NCI-H1417 treated with DMSO at 0.1 percent for 48 hours (cell line): Measurements from ENCODE around the gene TMEM132A.

Experiments used
- DNase-seq: peaks from one replicate; lab custom pipeline; 2025; lab: John Stamatoyannopoulos, UW

The TMEM132A gene

DNA sequence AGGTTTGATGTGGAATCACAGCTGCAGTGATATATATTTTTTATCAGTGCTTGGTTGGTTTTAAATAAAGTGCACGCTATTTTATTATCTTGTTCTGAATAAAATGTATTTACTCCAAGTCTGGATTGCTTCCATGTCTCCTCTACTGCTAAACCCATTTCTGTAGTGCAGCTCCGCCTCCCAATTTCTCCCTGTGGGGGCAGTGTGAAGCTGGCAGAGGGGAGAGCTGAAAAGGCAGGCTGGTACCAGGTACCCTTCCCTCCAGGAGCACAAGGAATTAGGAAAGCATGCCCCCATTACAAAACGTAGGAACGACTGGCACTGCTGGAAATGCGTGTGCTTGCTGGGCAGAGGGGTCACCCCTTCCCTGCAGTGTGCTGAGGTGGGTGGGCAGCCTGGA is 934 bp upstream of the TMEM132A start:
- DNase-seq: no peak

DNA sequence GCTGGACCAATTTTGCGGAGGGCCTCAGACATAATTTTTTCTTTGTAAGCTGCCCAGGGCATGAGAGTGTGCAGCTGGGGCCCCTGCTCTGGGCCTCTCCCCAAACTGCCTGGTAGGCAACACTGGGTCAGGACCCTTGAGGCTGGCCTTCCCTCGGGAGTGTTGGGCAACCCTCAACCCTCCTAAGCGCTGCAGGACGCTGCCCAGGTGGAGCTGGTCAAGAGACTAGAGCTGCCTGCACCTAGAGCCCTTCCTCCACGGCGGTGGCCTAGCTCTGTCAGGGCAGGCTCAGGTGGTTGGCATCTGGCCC is 505 bp upstream of the TMEM132A start:
- no peak for DNase-seq

DNA sequence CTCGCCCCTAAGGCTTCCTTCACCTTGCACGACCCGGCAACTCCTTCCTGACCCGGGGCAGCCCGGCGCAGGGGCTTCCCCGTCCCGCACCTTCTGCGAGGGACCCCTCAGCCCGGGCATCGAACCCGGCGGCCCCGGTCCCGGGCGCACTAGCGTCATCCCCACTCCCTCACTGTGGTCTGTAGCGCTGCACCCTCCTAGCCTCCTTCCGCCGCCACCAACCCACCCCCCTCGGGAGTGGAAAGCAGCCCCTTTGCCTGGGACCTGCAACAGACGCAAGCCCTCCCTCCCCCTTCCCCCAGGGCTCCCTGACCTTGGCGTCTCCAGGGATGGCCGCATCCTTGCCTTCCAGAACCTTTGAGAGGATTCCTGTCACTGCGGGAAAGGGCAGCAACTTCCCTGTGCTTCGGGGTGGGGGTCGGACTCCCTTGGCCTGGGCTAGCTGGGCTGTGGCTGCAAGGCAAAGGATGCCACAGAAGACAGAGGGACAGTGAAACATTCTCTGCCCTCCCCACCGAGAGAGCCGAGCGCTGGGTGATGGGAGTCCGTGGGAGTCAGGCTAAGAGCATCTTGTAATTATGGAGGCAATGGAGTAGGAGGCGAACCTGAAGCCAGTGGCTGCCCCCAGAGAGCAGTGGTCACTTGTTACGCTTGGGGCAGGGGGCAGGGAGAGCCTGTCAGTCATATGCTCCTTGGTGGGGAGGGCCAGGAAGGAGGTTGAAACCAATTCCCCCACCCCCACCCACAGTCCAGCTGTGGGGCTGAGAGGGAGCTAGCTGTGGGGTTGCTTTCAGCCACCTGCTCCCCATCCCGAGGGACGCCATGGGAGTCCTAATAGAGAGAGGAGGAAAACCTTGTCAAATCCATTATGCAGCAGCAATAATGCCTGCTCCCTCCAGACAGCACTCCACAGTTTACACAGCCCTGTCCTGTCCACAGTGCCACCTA is 920 bp downstream of the TMEM132A start:
- no peak for DNase-seq

DNA sequence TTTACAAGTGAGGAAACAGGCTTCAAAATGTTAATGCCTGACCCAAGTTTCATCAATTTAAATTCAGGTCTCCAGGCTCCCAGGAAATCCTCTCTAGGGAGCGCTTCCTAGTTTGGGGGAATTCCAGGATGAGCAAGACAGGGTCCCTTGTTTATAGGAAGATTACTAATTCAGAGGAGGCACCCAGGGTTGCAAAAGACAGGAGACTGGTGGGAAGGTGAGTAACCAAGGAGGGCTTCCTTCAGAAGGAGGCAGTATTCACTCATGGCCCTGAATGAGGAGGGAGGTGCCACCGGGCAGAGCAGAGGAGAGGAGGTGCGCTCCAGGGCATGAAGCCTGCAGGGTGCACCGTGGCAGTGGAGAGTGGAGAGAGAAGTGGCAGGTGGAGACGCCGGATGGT is 1.6 kb downstream of the TMEM132A start:
- DNase-seq: no peak

DNA sequence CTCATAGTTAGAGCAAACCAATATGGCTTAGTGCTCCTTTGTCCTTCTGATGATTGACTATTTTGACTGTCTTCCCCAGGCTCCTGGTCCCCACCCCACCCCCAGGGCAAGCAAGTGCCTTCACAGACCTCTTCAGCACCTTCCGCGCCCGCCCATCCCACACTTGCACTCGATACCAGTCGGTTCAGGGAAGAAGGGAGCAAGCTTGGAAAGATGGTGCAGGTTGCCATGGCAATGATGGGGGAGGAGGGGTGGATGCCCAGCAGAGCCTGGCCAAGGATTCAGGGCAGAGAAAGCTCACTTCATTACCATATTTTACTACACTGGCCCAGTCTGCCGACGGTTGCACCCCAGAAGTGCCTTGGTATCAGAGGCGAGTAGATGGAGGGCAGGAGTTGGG is 2.2 kb downstream of the TMEM132A start:
- DNase-seq: no peak

DNA sequence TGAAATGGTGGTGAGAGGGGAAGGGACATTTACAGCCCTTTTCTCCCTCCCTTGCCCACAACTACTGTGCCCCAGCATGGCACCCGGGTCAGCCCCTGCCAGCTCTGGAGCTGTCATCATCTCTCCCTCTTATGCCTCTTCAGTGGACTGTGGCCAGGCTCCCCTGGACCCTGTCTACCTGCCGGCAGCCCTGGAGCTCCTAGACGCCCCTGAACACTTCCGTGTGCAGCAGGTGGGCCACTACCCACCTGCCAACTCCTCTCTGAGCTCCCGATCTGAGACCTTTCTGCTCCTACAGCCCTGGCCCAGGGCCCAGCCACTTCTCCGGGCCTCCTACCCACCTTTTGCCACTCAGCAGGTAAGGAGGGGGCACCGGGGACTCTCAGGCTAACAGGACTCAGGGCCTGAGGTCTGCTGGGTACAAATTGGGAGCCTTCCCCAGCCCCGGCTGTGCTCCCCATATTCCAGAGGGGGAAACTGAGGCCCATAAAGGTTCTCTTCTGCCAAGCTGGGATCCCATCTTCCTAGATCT is 2.9 kb downstream of the TMEM132A start:
- no peak for DNase-seq

DNA sequence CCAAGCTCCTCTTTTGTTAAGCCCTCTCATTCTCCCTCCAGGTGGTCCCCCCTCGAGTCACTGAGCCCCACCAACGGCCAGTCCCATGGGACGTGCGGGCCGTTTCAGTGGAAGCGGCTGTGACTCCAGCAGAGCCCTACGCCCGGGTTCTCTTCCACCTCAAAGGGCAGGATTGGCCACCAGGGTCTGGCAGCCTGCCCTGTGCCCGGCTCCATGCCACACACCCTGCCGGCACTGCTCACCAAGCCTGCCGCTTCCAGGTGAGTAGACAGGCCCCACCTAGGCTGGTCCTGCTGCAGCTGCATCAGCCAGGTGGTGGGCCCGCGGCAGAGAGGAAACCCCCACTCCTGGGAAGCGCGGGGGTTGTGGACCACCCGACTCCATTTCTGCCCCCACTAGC is 3.3 kb downstream of the TMEM132A start:
- DNase-seq: no peak

DNA sequence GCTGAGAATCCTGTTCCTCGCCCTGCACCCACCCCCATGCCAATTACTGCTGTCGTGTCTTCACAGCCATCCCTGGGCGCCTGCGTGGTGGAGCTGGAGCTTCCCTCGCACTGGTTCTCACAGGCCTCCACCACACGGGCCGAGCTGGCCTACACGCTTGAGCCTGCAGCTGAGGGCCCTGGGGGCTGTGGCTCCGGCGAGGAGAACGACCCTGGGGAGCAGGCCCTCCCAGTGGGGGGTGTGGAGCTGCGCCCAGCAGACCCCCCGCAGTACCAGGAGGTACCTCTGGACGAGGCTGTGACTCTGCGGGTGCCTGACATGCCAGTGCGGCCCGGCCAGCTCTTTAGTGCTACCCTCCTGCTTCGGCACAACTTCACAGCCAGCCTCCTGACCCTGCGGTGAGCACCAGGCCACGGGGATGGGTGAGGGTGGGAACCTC is 4.3 kb downstream of the TMEM132A start:
- no peak for DNase-seq

DNA sequence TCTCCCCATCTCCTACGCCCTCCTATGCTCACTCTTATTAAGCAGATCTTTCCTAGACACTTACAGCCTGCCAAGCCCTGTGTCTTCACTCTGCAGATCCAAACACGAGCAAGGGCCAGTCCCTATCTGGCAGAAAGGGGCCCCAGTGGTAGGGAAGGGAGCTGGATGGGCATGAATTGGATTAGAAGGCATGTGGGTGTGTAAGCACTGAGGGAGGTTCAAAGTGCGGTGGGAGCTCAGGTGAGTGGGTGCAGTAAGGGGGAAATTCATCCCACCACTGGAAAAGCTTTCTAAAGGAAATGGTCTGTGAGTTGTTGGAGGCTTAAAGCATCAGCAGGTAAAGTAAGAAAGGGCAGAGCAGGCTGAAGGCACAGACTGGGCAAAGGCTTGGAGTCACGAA is 5.5 kb downstream of the TMEM132A start:
- DNase-seq: no peak

DNA sequence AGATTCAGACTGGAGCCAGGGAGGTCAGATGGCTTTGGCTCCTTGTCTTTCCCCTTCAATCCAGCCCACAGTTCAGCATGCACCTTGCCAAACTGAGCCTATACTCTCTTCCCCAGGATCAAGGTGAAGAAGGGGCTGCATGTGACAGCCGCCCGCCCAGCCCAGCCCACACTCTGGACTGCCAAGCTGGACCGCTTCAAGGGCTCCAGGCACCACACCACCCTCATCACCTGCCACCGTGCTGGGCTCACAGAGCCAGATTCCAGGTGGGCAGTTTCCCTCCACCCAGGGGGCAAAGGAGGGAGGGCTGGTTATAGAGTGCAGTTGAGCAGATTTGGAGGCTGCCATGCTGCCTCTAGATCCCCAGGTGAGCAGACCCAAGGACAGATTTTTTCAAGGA is 6.1 kb downstream of the TMEM132A start:
- no peak for DNase-seq

DNA sequence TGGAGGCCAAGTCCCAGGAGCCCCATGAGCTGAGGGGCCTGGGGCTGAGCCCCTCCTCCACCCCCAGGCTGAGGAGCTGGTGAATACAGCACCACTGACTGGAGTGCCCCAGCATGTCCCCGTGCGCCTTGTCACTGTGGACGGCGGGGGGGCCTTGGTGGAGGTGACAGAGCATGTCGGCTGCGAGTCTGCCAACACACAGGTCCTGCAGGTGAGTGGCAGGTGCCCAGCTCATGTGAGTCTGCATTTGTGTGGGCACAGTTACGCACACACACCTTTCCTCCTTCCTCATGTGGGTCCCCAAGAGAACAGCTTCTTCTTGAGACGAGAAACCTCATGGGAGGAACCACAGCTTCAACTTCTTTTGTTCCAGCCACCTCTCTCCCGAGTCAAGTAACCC is 7.7 kb downstream of the TMEM132A start:
- no peak for DNase-seq

DNA sequence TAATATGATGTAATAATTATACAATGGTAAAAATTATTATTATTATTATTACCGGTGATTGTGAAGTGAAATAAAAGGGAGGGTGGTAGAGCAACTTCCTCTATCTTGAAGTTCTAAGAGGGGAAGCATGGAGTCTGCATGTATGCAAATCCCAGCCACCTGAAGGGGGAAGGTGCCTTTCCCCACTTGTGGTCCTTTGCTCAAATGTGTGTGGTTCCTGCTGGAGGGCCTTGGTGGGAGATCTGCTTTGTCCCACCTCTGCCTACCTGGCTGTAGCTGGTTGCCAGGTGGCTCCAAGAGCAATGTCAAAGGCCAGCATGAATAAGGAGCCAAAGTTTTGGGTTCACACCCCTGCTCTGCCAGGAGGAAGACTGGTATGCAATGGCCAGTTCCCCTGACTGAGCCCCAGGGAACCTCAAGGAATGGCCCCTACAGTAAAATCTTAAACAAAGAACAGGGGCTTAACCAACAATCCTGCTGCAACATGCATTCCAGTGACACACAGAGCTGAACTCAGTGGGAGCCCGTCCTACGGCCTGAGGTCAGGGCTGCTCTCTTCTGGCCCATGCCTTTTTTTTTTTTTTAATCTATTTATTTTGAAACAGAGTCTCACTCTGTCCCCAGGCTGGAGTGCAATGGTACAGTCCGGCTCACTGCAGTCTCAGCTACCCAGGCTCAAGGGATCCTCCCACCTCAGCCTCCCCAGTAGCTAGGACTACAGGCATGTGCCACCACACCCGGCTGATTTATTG is 8.5 kb downstream of the TMEM132A start:
- DNase-seq: no peak

DNA sequence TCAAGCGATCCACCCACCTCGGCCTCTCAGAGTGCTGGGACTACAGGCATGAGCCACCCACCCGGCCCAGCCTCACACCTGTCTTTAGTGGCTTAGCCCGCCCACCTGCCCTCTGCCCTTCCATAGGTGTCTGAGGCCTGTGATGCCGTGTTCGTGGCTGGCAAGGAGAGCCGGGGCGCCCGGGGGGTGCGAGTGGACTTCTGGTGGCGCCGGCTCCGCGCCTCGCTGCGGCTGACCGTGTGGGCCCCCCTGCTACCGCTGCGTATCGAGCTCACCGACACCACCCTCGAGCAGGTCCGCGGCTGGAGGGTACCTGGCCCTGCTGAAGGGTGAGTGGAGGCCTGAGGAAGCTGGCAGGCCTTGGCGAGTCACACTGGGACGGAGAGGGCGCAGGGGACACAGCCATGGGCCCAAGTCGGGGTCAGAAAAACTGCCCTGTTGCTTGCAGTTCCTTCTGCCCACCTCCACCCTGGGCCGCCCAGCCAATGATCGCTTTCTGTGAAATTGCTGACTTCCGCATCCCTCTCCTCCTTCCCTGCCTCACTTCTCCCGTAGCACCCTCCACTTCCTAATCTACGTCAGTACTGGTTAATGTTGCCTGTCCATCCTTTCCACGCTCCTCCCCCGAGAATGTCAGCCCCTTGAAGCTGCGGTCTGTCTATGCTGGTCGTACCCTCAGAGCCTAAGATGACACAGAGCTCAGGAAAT is 9.3 kb downstream of the TMEM132A start:
- DNase-seq: no peak

DNA sequence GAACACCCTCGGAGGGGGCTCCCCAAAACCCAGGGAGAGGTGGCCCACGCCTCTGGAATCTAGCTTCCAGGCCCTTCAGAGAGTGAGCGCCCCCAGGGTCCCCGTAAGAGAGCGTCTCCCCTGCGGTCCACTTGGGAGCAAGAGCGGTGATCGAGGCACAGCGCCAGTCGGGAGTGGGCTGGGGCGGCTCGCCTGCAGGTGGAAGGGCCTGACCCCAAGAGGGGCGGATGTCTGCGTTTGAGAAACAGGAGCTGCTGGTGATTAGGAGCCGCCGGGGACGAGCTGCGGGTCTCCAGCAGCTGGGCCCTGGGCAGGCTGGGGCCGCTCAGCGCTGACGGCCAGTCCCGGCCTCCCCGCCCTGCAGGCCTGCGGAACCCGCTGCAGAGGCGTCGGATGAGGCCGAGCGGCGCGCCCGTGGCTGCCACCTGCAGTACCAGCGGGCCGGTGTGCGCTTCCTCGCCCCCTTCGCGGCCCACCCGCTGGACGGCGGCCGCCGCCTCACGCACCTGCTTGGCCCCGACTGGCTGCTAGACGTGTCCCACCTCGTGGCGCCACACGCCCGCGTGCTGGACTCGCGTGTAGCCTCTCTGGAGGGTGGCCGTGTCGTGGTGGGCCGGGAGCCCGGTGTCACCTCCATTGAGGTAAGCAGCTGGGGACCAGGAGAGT is 10.0 kb downstream of the TMEM132A start:
- no peak for DNase-seq

DNA sequence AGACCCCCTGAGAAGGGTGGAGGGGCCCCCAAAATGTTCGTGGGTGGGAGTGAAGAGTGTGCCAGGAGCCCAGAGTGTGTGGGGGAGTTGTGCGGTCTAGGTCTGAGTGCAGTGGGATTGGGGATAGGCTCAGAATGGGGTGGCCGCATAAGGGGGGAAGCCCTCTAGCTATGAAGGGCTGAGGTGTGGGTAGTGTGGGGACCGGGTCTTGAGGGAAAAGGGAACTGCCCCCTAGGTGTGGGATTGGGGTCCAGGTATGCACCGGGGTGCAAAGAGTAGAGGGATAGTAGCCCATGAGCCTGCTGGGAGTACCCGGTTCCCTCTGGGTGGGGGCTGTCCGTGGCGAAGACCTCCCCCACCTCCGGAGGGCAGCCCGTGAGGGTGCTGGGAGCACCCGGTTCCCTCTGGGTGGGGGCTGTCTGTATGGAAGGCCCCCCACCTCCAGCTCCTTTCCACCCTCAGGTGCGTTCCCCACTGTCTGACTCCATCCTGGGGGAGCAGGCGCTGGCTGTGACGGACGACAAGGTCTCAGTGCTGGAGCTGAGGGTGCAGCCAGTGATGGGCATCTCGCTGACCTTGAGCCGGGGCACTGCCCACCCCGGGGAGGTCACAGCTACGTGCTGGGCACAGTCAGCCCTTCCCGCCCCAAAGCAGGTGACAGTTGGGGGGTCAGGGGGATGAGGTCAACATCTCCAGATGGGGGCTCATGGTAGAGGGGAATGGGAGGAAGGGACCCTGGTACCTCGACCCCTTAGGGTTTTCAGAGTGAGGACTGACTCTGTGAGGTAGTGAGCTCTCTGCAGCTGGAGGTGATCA is 10.7 kb downstream of the TMEM132A start:
- DNase-seq: no peak

DNA sequence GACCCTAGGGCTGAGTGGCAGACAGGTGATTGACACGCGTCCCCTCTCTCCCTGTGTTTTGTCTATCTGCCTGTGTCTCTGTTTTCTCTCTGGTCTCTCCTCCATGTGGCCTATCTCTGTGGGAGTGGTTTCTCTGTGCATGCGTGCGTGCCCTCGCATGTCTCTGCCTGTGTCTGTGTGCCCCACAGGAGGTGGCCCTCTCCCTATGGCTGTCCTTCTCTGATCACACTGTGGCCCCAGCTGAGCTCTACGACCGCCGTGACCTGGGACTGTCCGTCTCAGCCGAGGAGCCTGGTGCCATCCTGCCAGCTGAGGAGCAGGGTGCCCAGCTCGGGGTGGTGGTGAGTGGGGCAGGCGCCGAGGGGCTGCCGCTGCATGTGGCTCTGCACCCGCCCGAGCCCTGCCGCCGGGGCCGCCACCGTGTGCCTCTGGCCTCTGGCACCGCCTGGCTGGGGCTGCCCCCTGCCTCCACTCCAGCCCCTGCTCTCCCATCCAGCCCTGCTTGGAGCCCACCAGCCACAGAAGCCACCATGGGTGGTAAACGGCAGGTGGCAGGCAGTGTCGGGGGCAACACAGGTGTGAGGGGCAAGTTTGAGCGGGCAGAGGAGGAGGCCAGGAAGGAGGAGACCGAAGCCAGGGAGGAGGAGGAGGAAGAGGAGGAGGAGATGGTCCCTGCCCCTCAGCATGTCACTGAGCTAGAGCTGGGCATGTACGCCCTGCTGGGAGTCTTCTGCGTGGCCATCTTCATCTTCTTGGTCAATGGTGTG is 11.6 kb downstream of the TMEM132A start:
- DNase-seq: no peak

DNA sequence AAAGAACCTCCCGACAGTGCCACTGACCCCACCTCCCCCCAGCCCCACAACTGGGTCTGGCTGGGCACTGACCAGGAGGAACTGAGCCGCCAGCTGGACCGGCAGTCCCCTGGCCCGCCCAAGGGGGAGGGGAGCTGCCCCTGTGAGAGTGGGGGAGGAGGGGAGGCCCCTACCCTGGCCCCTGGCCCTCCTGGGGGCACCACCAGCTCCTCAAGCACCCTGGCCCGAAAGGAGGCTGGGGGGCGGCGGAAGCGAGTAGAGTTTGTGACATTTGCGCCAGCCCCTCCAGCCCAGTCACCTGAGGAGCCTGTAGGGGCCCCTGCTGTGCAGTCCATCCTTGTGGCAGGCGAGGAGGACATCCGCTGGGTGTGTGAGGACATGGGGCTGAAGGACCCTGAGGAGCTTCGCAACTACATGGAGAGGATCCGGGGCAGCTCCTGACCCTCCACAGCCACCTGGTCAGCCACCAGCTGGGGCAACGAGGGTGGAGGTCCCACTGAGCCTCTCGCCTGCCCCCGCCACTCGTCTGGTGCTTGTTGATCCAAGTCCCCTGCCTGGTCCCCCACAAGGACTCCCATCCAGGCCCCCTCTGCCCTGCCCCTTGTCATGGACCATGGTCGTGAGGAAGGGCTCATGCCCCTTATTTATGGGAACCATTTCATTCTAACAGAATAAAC is 12.3 kb downstream of the TMEM132A start:
- no peak for DNase-seq

DNA sequence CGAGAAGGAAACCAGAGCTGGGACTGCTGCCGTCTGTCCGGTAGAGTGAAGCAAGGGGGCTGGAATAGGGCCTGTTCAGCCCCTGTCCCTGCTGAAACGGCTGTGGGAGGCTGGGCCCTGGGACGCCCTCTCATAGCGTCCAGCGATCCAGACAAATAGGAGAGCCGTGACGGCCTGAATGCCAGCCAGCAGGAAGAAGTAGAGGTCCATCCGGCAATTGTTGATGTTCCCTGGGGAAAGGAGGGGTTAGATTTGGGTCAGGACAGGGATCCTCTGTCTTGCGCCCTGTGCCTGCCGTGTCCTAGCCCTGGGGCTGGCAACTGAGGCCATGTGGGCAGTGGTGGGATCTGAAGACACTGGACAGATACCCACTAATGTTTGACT is 12.9 kb downstream of the TMEM132A start:
- no peak for DNase-seq

DNA sequence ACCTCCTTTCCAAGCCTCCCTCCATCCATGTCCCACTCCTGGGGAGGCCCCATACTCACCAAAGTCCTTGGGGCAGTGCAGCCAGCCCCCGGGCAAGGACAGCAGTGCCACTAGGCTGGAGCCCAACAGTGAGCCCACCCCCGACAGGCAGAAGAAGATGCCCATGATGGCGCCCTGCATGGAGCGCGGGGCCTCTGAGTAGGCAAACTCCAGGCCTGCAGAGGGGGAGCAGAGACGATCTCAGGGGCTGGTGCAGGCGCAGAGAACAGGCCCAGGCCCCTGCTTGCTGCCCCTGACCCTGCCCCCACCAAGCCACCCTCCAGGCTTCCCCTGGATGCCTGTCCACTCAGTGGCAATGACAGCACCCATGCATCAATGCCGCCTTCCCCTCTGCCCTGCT is 13.6 kb downstream of the TMEM132A start:
- no peak for DNase-seq

DNA sequence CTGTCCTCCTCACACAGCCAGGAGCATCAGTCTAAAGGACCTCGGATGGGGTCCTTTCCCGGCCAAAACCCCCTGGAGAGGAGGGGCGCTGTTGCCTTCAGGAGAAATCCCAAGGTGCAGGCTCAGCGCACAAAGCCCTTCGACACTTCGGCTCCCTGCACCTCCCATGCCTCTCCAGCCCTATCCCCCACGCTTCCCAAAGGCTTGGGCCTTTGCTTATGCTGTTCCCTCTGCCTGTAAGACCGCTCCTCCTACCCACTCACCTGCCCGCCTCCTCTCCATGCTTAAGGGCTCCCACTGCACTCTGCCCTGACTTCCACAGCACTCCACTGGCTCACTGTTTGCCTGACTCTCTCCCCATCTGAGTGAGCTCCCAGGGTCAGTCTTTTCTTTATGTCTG is 14.2 kb downstream of the TMEM132A start:
- no peak for DNase-seq
